Neutrophil (primary cell): Measurements from ENCODE around the gene TAF11.
A peak's percentile ranks its signal among the peaks of the same experiment; 100 is the strongest.
"Not testable (repeated sequence)": the region's sequence is repeated elsewhere in the genome, so short reads cannot be mapped to it uniquely, and the experiment has no call there.

Experiments
- H3K27ac ChIP-seq: fragments of 200-600 bp; sonication (generic); 2 replicates; pipeline ENCODE4 v1.5.1; 2016; ENCODE audit warnings: mild to moderate bottlenecking, moderate library complexity
- H3K27me3 ChIP-seq: fragments of 200-600 bp; sonication (generic); 2 replicates; pipeline ENCODE4 v1.6.0; 2016; ENCODE audit warnings: mild to moderate bottlenecking
- H3K36me3 ChIP-seq: fragments of 200-600 bp; sonication (generic); 2 replicates; pipeline ENCODE4 v1.5.1; 2017
- H3K4me1 ChIP-seq, 2 experiments: fragments of 200-600 bp in 1 of 2; sonication (generic) in 1 of 2; 1 replicate in 1 of 2; 2 replicates in 1 of 2; pipeline versions ENCODE4 v1.5.1 to v1.6.1; 2013 to 2016; ENCODE audit warnings: low read depth in 1 of 2, low read length in 1 of 2, mild to moderate bottlenecking in 1 of 2, moderate library complexity in 1 of 2; ENCODE audit not compliant: control insufficient read depth in 1 of 2, insufficient read depth in 1 of 2
- H3K4me3 ChIP-seq, 2 experiments: fragments of 200-600 bp in 1 of 2; sonication (generic) in 1 of 2; 1 replicate in 1 of 2; 2 replicates in 1 of 2; pipeline ENCODE4 v1.5.1; 2013 to 2016; ENCODE audit warnings: low read depth in 1 of 2, low read length in 1 of 2, mild to moderate bottlenecking in 1 of 2, moderate library complexity in 1 of 2
- H3K9me3 ChIP-seq: fragments of 200-600 bp; sonication (generic); 2 replicates; pipeline ENCODE4 v1.5.1; 2016
- CTCF ChIP-seq: fragments of 200-600 bp; sonication (generic); IDR thresholded peaks from 2 replicates; pipeline ENCODE4 v1.5.1; 2016; ENCODE audit warnings: antibody characterized with exemption

Gene TAF11

GRCh38 chr6:34851361-34851760 is 36.5 kb downstream of the TAF11 start:
- Histone ChIP-seq H3K4me3 (no peak overlapping the region), H3K27ac (no peak overlapping the region), H3K27me3 (no peaks in the 10 kb centered on the region), H3K9me3 (no peaks in the 10 kb centered on the region), H3K36me3 (peaks cover 24% of the 10 kb centered on the region), H3K4me1 (no peaks in the 10 kb centered on the region)
- TF ChIP-seq CTCF, result no peak

- H3K4me3 ChIP-seq, H3K9me3 ChIP-seq, H3K36me3 ChIP-seq, H3K27me3 ChIP-seq, H3K27ac ChIP-seq, H3K4me1 ChIP-seq: not testable (repeated sequence)
These were observed 38.8 kb downstream of the TAF11 start for GRCh38 chr6:34849066-34849465.

DNA sequence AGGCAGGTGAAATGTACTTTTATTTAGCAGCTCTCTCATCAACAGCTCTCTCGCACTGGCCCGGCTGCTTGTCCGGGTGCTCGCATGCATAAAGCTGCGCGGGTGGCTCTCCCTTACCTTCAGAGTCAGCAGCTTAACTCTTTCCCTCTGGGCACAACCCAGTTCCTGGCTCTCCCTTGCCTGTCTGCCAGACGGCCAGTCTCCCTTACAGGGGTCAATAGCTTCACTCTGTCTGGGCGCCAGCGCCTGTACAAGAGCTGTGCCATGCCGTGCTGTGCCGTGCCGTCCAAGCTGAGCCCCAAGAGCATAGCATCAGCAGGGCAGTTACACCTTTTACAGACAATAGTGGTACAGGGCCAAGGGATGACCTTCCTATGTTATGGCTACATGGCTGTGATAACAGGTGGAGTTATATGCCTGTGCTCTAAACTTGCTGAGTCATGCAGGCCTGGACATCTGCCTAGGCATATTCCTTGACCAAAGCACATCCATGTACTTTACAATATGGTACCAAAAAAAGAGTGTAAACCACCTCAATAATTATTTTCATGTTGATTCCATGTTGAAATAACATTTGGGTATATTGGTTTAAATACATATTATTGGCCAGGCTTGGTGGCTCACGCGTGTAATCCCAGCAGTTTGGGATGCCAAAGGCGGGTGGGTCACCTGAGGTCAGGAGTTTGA is 48.0 kb downstream of the TAF11 start:
- Histone ChIP-seq H3K9me3 (no peaks in the 10 kb centered on the region), H3K4me1 (peaks cover 16% of the 10 kb centered on the region in 2 experiments), H3K27ac (no peak overlapping the region), H3K27me3 (no peaks in the 10 kb centered on the region), H3K4me3 (no peak overlapping the region), H3K36me3 (no peaks in the 10 kb centered on the region)
- TF ChIP-seq CTCF, result no peak

GRCh38 chr6:34837528-34837927 is 50.3 kb downstream of the TAF11 start:
- Histone ChIP-seq H3K4me3 (no peak overlapping the region), H3K9me3 (no peaks in the 10 kb centered on the region), H3K4me1 (peaks cover 21 to 23% of the 10 kb centered on the region in 2 experiments), H3K27ac (no peak overlapping the region), H3K27me3 (no peaks in the 10 kb centered on the region), H3K36me3 (no peaks in the 10 kb centered on the region)
- TF ChIP-seq CTCF, result no peak

- TF ChIP-seq CTCF, result no peak
- H3K27me3 ChIP-seq, result no peaks in the 10 kb centered on the region
- peak overlapping the region; percentile 79 for H3K27ac ChIP-seq
- H3K4me1 ChIP-seq, result peaks cover 21 to 23% of the 10 kb centered on the region in 2 experiments
- no peak overlapping the region for H3K4me3 ChIP-seq
- H3K9me3 ChIP-seq, result no peaks in the 10 kb centered on the region
- no peaks in the 10 kb centered on the region for H3K36me3 ChIP-seq
These were observed 51.4 kb downstream of the TAF11 start for GRCh38 chr6:34836451-34836850.

DNA sequence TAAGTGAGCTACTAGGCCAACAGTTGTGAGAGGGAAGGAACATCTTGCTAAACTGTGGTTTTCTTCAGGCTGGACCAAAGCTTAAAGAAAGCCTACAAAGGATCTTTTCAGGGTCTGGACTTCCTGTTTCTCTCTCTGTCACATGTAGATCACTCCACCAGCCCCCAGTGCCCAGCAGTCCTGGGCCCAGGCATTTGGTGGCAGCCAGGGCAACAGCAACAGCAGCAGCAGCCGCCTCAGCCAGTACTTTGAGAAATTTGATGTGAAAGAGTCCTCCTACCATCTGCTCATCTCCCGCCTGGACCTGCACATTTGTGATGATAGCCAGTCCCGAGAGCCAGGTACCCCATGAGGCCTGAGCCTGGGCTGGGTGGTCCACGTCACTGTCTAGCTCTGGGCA is 51.8 kb downstream of the TAF11 start:
- Histone ChIP-seq H3K4me3 (no peak overlapping the region), H3K27ac (peak overlapping the region; percentile 79), H3K36me3 (no peaks in the 10 kb centered on the region), H3K27me3 (no peaks in the 10 kb centered on the region), H3K4me1 (peaks cover 21 to 23% of the 10 kb centered on the region in 2 experiments), H3K9me3 (no peaks in the 10 kb centered on the region)
- TF ChIP-seq CTCF, result no peak
